Mammary epithelial cell (primary cell): Measurements from ENCODE around the gene CNPPD1.

Experiments
- CTCF ChIP-seq, 2 donors: IDR thresholded peaks in 1 of 2; conservative IDR thresholded peaks in 1 of 2; 2 replicates each; pipeline ENCODE4 v1.5.1; 2011 to 2012; ENCODE audit warnings: inconsistent platforms in 2 of 2, low read length in 2 of 2, mild to moderate bottlenecking in 2 of 2, control low read depth in 1 of 2, low read depth in 1 of 2; ENCODE audit not compliant: insufficient read depth in 1 of 2; ENCODE audit errors: extremely low read depth in 1 of 2
- EZH2 ChIP-seq: IDR thresholded peaks from 2 replicates; pipeline ENCODE4 v1.6.1; 2012; ENCODE audit warnings: low read length, inconsistent platforms, borderline replicate concordance

- TF ChIP-seq CTCF (conservative IDR thresholded peaks at IDR 0.05 in 1 of 2, IDR thresholded peaks at IDR 0.05 in 1 of 2; ENCODE audit: extremely low read depth in 1 of 2, insufficient read depth in 1 of 2, low read depth in 1 of 2, low read length in 2 of 2): no peak
- no peak for TF ChIP-seq EZH2
Measured at GRCh38 chr2:219127037-219127635, 49.6 kb downstream of the CNPPD1 start.
